GM23248 (cell line): ENCODE data around the gene NRP1. TPM values are rescaled to one million over a fixed set of nuclear protein-coding genes. Genes with fewer than 3 reads are reported as not detected.

ENCODE experiments used
- DNase-seq: peaks from one replicate; pipeline ENCODE4 v3.0.0-alpha.2; 2015
- H2AFZ ChIP-seq: fragments of 200-600 bp; sonication (generic); 2 replicates; pipeline ENCODE4 v1.6.1; 2016; ENCODE audit warnings: antibody characterized with exemption
- H3F3A ChIP-seq: fragments of 200-600 bp; sonication (generic); 2 replicates; pipeline ENCODE4 v1.6.1; 2016; ENCODE audit warnings: mild to moderate bottlenecking, antibody characterized with exemption, mixed run types; ENCODE audit not compliant: insufficient read depth
- H3K27ac ChIP-seq: fragments of 200-600 bp; sonication (generic); 2 replicates; pipeline ENCODE4 v1.5.1; 2016; ENCODE audit warnings: mild to moderate bottlenecking
- H3K27me3 ChIP-seq: fragments of 200-600 bp; sonication (generic); replicated peaks from 2 replicates; pipeline ENCODE4 v1.6.1; 2016; ENCODE audit warnings: mild to moderate bottlenecking; ENCODE audit not compliant: insufficient read depth
- H3K36me3 ChIP-seq: fragments of 200-600 bp; sonication (generic); 2 replicates; pipeline ENCODE4 v1.6.1; 2016; ENCODE audit warnings: low read depth, mild to moderate bottlenecking
- H3K4me1 ChIP-seq: fragments of 200-600 bp; sonication (generic); 2 replicates; pipeline ENCODE4 v1.6.1; 2016; ENCODE audit warnings: mild to moderate bottlenecking; ENCODE audit not compliant: insufficient read depth
- H3K4me2 ChIP-seq: fragments of 200-600 bp; sonication (generic); one replicate; pipeline ENCODE4 v1.6.1; 2016; ENCODE audit warnings: mild to moderate bottlenecking; ENCODE audit not compliant: unreplicated experiment
- H3K4me3 ChIP-seq: fragments of 200-600 bp; sonication (generic); 2 replicates; pipeline ENCODE4 v1.5.1; 2016; ENCODE audit warnings: mild to moderate bottlenecking
- H3K79me2 ChIP-seq: fragments of 200-600 bp; sonication (generic); 2 replicates; pipeline ENCODE4 v1.6.1; 2016; ENCODE audit warnings: mild to moderate bottlenecking; ENCODE audit not compliant: insufficient read depth
- H3K9ac ChIP-seq: fragments of 200-600 bp; sonication (generic); 2 replicates; pipeline ENCODE4 v1.6.1; 2016; ENCODE audit warnings: mild to moderate bottlenecking
- H3K9me2 ChIP-seq: fragments of 200-600 bp; sonication (generic); 2 replicates; pipeline ENCODE4 v1.6.1; 2016; ENCODE audit warnings: mixed run types, mild to moderate bottlenecking, moderate library complexity; ENCODE audit not compliant: insufficient read depth
- H3K9me3 ChIP-seq: fragments of 200-600 bp; sonication (generic); one replicate; pipeline ENCODE4 v1.6.1; 2017; ENCODE audit warnings: low read depth
- H4K20me1 ChIP-seq: fragments of 200-600 bp; sonication (generic); 2 replicates; pipeline ENCODE4 v1.6.0; 2016; ENCODE audit not compliant: insufficient read depth
- EZH2 ChIP-seq: fragments of 200-600 bp; sonication (generic); IDR thresholded peaks from 2 replicates; pipeline ENCODE4 v1.6.1; 2018; ENCODE audit warnings: antibody characterized with exemption, mild to moderate bottlenecking; ENCODE audit not compliant: insufficient read depth, poor library complexity, severe bottlenecking
- EZH2phosphoT487 ChIP-seq: fragments of 200-600 bp; sonication (generic); IDR thresholded peaks from 2 replicates; pipeline ENCODE4 v1.6.1; 2018; ENCODE audit warnings: antibody characterized with exemption, moderate library complexity, mild to moderate bottlenecking, low read depth; ENCODE audit not compliant: insufficient read depth
- WGBS, 2 experiments: methylation state at CpG; one replicate each; pipeline ENCODE4 v1.1.6; 2015 to 2017; ENCODE audit warnings: low lambda C conversion rate in 2 of 2, low coverage in 1 of 2; ENCODE audit errors: missing lambda C conversion rate in 2 of 2; 5-methylcytosine and 5-hydroxymethylcytosine counted together
- in situ Hi-C: fragments of 300-500 bp; cut with MboI; formaldehyde crosslinking; loops from 2 replicates; pipeline ENCODE4 v1.15.0; 2020
- polyA plus RNA-seq: library from polyadenylated mRNA; unstranded; fragments of >200 nt; fragmentation: Nextera tagmentation; extraction: Ambion mirVana; gene quantifications from 2 replicates; pipeline ENCODE4 v1.2.1, GENCODE V29; 2016
- total RNA-seq: library from RNA; depleted of rRNA; stranded (reverse); fragments of >200 nt; shearing (Covaris generic); gene quantifications from 2 replicates; pipeline ENCODE4 v1.2.3, GENCODE V29; 2014

The NRP1 gene
- total and polyA plus RNA-seq, 2 experiments from 2014 or later = 152 to 175 TPM

DNA sequence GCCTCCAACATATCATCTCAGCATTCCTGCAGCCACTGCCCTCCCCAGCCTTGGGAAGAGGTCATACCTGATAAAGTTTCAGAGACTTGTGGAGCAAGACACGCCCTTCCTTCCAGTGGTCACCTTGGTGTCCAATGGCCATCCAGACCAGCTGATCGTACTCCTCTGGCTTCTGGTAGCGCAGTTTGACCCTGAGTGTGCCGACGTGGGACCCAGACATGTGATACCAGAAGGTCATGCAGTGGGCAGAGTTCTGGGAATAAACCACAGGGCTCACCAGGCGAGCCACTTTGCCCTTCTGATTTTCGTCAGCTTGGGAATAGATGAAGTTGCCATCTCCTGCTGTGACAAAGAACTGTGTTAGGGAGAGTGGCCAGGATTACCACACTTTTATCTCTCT lies 148.3 kb downstream of the NRP1 start:
- Histone ChIP-seq H3K79me2 (no peaks in the 10 kb centered on the region), H3K4me1 (no peaks in the 10 kb centered on the region), H3K27ac (no peak overlapping the region), H3F3A (peaks cover 46% of the 10 kb centered on the region), H4K20me1 (no peaks in the 10 kb centered on the region), H3K4me3 (no peak overlapping the region), H3K27me3 (no peaks in the 10 kb centered on the region), H2AFZ (no peak overlapping the region), H3K9ac (no peak overlapping the region), H3K36me3 (peaks cover 36% of the 10 kb centered on the region), H3K9me3 (no peaks in the 10 kb centered on the region), H3K4me2 (no peak overlapping the region), H3K9me2 (no peaks in the 10 kb centered on the region)
- in situ Hi-C loops = no loop called here
- TF ChIP-seq EZH2phosphoT487 (no peak), EZH2 (no peak)
- DNase-seq = no peak
- WGBS, 2 experiments = 91 to 94% methylated on average over 7 of the region's 7 CpGs

GRCh38 chr10:33183655-33184054 lies 150.8 kb downstream of the NRP1 start:
- no peak overlapping the region; the same call in 1 of the 2 replicates for H3K27ac ChIP-seq
- H2AFZ ChIP-seq = no peak overlapping the region
- TF ChIP-seq EZH2phosphoT487 (no peak), EZH2 (no peak)
- WGBS, 2 experiments = 83 to 90% methylated on average over 1 of the region's 1 CpG
- no peak overlapping the region for H3K9ac ChIP-seq
- H3K4me3 ChIP-seq = no peak overlapping the region
- peaks cover 6% of the 10 kb centered on the region for H3K4me1 ChIP-seq
- no peaks in the 10 kb centered on the region for H3K27me3 ChIP-seq
- peaks cover 57% of the 10 kb centered on the region for H3K36me3 ChIP-seq
- H3K9me2 ChIP-seq = no peaks in the 10 kb centered on the region
- H3K79me2 ChIP-seq = no peaks in the 10 kb centered on the region
- in situ Hi-C loops = no loop called here
- peak; percentile 26 for DNase-seq
- no peaks in the 10 kb centered on the region for H3K9me3 ChIP-seq
- H3F3A ChIP-seq = peaks cover 59% of the 10 kb centered on the region
- H4K20me1 ChIP-seq = no peaks in the 10 kb centered on the region
- H3K4me2 ChIP-seq = no peak overlapping the region

DNA sequence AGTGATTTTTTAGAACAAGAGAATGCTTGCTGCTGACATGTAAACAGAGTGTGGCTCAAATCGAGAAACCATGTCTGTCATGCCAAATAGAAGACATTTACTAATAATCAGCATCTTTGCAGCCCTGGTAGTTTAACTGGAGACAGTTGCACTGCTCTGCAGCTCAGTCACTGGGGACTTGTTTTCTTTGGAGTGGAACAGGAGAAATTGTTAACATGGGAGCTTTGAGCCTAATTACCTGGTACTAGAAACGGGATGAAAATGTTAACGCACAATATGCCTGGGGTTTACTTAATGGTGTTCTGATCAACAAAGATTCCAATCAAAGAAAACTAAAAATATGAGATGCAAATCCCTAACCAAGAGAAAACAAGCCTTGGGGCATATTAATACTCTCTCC lies 153.5 kb downstream of the NRP1 start:
- Histone ChIP-seq H3K79me2 (no peaks in the 10 kb centered on the region), H3K9me2 (no peaks in the 10 kb centered on the region), H3F3A (peaks cover 72% of the 10 kb centered on the region), H3K4me1 (peaks cover 23% of the 10 kb centered on the region), H3K27ac (no peak overlapping the region), H3K4me2 (no peak overlapping the region), H3K9ac (no peak overlapping the region), H3K36me3 (peaks cover 59% of the 10 kb centered on the region), H3K9me3 (no peaks in the 10 kb centered on the region), H3K4me3 (no peak overlapping the region), H3K27me3 (no peaks in the 10 kb centered on the region), H4K20me1 (no peaks in the 10 kb centered on the region), H2AFZ (no peak overlapping the region)
- DNase-seq = no peak
- TF ChIP-seq EZH2phosphoT487 (no peak), EZH2 (no peak)
- in situ Hi-C loops = no loop called here
- 78 to 82% methylated on average over 3 of the region's 3 CpGs for WGBS, 2 experiments

DNA sequence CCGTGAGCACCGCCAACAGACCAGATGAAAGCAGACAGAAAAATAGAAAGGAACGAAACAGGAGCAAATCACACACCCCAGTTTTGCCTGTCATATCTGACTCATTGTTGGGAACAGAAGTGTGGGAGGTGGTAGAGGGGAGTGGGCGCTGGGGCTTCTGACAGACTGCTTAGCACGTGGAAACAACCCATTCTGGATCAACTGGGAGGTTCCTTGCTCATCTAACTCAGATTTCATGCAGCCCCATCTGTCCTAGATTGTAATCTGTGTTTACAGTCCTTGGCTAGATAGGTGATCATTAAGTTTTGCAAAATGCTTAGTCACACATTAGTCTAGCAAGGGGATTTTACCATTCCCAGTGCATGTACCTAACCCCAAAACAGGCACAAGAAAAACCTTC lies 154.1 kb downstream of the NRP1 start:
- Histone ChIP-seq H4K20me1 (no peaks in the 10 kb centered on the region), H3K79me2 (no peaks in the 10 kb centered on the region), H2AFZ (no peak overlapping the region), H3F3A (peaks cover 71% of the 10 kb centered on the region), H3K27me3 (no peaks in the 10 kb centered on the region), H3K4me1 (peaks cover 23% of the 10 kb centered on the region), H3K4me3 (no peak overlapping the region), H3K9me2 (no peaks in the 10 kb centered on the region), H3K4me2 (no peak overlapping the region), H3K36me3 (peaks cover 59% of the 10 kb centered on the region), H3K9ac (no peak overlapping the region), H3K27ac (no peak overlapping the region), H3K9me3 (no peaks in the 10 kb centered on the region)
- 74 to 76% methylated on average over 5 of the region's 5 CpGs for WGBS, 2 experiments
- in situ Hi-C loops = no loop called here
- no peak for TF ChIP-seq EZH2
- no peak for TF ChIP-seq EZH2phosphoT487
- DNase-seq = peak; percentile 20

DNA sequence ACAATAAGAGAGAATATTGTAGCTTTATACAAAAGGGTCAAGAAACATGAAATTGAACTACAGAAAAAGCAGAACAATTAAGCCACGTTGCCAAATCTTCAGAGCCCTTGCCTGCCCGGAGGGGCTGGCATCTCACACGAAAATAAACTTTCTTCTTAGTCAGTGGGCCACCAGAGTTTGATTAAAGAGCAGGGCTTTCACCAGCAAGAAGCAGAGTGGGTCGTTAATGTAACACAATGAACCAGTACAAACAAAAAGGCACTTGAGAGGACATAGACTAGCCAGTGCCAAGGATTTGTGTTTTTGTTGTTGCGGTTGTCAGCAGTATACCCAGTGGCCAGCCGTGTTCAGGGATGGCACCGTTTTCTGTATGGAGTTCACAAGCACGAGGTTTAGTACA lies 155.4 kb downstream of the NRP1 start:
- no peaks in the 10 kb centered on the region for H3K9me3 ChIP-seq
- H3K36me3 ChIP-seq = peaks cover 54% of the 10 kb centered on the region
- H3K27me3 ChIP-seq = no peaks in the 10 kb centered on the region
- no peaks in the 10 kb centered on the region for H3K79me2 ChIP-seq
- no peaks in the 10 kb centered on the region for H4K20me1 ChIP-seq
- peak overlapping the region; percentile 14 for H3K4me2 ChIP-seq
- peaks cover 76% of the 10 kb centered on the region for H3F3A ChIP-seq
- no peaks in the 10 kb centered on the region for H3K9me2 ChIP-seq
- H2AFZ ChIP-seq = no peak overlapping the region
- TF ChIP-seq EZH2phosphoT487 = no peak
- TF ChIP-seq EZH2 = no peak
- in situ Hi-C loops = no loop called here
- peaks cover 23% of the 10 kb centered on the region for H3K4me1 ChIP-seq
- peak overlapping the region; percentile 15; the same call in 1 of the 2 replicates for H3K27ac ChIP-seq
- DNase-seq = no peak
- 74 to 79% methylated on average over 8 of the region's 8 CpGs for WGBS, 2 experiments
- no peak overlapping the region for H3K4me3 ChIP-seq
- H3K9ac ChIP-seq = no peak overlapping the region
